ENCODE results near the gene ANKRA2. TPM values are rescaled to one million over a fixed set of nuclear protein-coding genes. Genes with fewer than 3 reads are reported as not detected.

The ANKRA2 gene
- total and polyA plus RNA-seq, 4 donors: 12.6 to 60.6 (median 21.5) TPM

GRCh38 chr5:73540192-73540591, 25.2 kb downstream of the ANKRA2 start:
- Histone ChIP-seq H3K9me3 (ENCODE audit: control insufficient read depth in 4 of 4, insufficient read depth in 3 of 4, low read length in 3 of 4) (no peaks in the 10 kb centered on the region), H3K27me3 (ENCODE audit: control insufficient read depth in 3 of 3, insufficient read depth in 3 of 3, low read length in 2 of 3) (no peaks in the 10 kb centered on the region), H3K27ac (ENCODE audit: low read depth in 1 of 2, low read length in 1 of 2) (no peak overlapping the region), H3K4me3 (no peak overlapping the region), H3K36me3 (ENCODE audit: control insufficient read depth in 4 of 4, insufficient read depth in 4 of 4, low read length in 4 of 4) (no peaks in the 10 kb centered on the region), H3K9ac (ENCODE audit: insufficient read depth in 1 of 2, low read length in 2 of 2) (no peak overlapping the region), H3K4me1 (ENCODE audit: control insufficient read depth in 5 of 5, insufficient read depth in 5 of 5, low read length in 5 of 5) (peaks cover 0 to 16% (median 11%) of the 10 kb centered on the region in 5 donors)
- ATAC-seq (ENCODE audit: insufficient read depth, low FRiP score) (no peak), DNase-seq (no peak)
- TF ChIP-seq CTCF (IDR thresholded peaks at IDR 0.05; ENCODE audit: control extremely low read depth, extremely low read depth): no peak
- WGBS, 2 donors: 56 to 65% methylated on average over 3 of the region's 3 CpGs

DNA sequence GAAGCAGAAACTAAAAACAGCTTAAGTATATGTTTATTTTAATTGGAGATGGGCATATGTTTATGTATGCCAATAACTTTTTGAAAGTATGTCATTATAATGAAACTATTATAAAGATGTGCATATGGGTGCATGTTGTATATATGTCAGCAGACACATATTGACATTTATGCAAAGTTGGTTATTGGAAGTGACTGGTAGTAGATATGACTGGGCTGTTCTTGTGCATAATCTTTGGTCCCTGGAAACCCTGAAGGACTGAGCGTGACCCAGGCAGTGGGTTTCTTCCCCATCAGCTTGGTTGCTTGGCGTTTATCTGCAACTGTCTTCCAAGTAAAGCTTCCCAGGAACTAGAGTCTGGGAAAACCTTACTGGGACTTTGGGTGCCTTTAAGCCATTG, 25.7 kb downstream of the ANKRA2 start:
- 89 to 93% methylated on average over 2 of the region's 2 CpGs for WGBS, 2 donors

DNA sequence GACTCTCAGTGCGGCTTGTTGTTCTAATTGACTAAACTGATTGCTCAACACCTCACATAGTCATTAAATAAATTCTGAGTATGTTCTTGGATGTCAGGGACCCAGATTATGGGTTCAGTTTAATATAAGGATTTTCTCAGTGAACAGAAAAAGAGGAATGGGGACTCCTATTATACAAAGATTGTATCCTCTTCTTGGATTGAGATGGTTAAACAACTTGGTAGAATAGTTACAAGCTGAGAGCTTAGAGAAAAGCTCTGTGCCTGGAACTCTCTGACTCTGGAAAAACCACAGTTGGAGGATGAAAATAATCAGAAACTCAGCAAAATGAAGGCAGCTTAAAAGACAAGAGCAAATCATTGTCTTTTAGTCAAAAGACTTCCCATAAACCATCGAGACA, 30.5 kb downstream of the ANKRA2 start:
- DNase-seq (no peak), ATAC-seq (ENCODE audit: insufficient read depth, low FRiP score) (no peak)
- H3K36me3 ChIP-seq (ENCODE audit: control insufficient read depth in 4 of 4, insufficient read depth in 4 of 4, low read length in 4 of 4): no peaks in the 10 kb centered on the region
- no peak for TF ChIP-seq CTCF (IDR thresholded peaks at IDR 0.05; ENCODE audit: control extremely low read depth, extremely low read depth)
- peaks cover 0 to 2% (median 0%) of the 10 kb centered on the region in 5 donors for H3K4me1 ChIP-seq (ENCODE audit: control insufficient read depth in 5 of 5, insufficient read depth in 5 of 5, low read length in 5 of 5)
- no peak overlapping the region for H3K27ac ChIP-seq (ENCODE audit: low read depth in 1 of 2, low read length in 1 of 2)
- H3K27me3 ChIP-seq (ENCODE audit: control insufficient read depth in 3 of 3, insufficient read depth in 3 of 3, low read length in 2 of 3): no peaks in the 10 kb centered on the region
- H3K9me3 ChIP-seq (ENCODE audit: control insufficient read depth in 4 of 4, insufficient read depth in 3 of 4, low read length in 3 of 4): no peaks in the 10 kb centered on the region
- no peak overlapping the region for H3K4me3 ChIP-seq
- no peak overlapping the region for H3K9ac ChIP-seq (ENCODE audit: insufficient read depth in 1 of 2, low read length in 2 of 2)
- 88 to 90% methylated on average over 2 of the region's 2 CpGs for WGBS, 2 donors

More for the DNA sequence above, 25.7 kb downstream of the ANKRA2 start:
- TF ChIP-seq CTCF (IDR thresholded peaks at IDR 0.05; ENCODE audit: control extremely low read depth, extremely low read depth): no peak
- peak overlapping the region in 1 of 2 donors; percentile 44 for H3K27ac ChIP-seq (ENCODE audit: low read depth in 1 of 2, low read length in 1 of 2)
- no peaks in the 10 kb centered on the region for H3K9me3 ChIP-seq (ENCODE audit: control insufficient read depth in 4 of 4, insufficient read depth in 3 of 4, low read length in 3 of 4)
- H3K36me3 ChIP-seq (ENCODE audit: control insufficient read depth in 4 of 4, insufficient read depth in 4 of 4, low read length in 4 of 4): no peaks in the 10 kb centered on the region
- H3K4me3 ChIP-seq: no peak overlapping the region
- no peak for DNase-seq
- peaks cover 0 to 16% (median 11%) of the 10 kb centered on the region in 5 donors for H3K4me1 ChIP-seq (ENCODE audit: control insufficient read depth in 5 of 5, insufficient read depth in 5 of 5, low read length in 5 of 5)
- H3K9ac ChIP-seq (ENCODE audit: insufficient read depth in 1 of 2, low read length in 2 of 2): no peak overlapping the region
- no peak for ATAC-seq (ENCODE audit: insufficient read depth, low FRiP score)
- no peaks in the 10 kb centered on the region for H3K27me3 ChIP-seq (ENCODE audit: control insufficient read depth in 3 of 3, insufficient read depth in 3 of 3, low read length in 2 of 3)

DNA sequence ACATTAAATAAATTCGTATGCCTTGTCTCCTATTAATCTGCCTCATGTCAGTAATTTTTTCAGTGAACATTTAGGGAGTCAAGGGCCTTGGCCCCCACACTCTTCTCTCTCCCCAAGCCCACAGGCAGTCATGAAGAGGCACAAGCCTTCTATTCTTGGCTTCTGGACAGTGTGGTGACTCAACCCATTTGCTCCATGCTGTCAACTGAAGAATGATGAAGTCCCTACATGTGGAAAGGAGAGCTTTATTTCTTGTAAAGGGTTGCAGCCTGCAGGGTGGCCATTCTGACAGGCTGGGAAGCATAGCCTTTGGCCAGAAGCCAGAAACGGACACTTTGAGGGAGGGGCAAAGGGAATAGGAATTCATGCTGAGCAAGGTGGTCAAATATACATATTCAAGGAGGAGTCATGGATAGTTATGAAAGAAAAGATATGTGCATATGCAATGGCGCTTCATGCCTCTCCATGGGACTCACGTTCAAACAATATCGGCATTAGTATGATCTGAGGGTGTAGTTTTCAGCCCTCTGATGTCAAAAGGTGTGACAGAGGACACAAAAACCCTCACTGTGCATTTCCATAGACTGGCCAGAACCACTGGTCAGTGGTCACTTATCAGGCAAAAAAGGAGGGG, 31.3 kb downstream of the ANKRA2 start:
- Histone ChIP-seq H3K36me3 (ENCODE audit: control insufficient read depth in 4 of 4, insufficient read depth in 4 of 4, low read length in 4 of 4) (no peaks in the 10 kb centered on the region), H3K4me3 (no peak overlapping the region), H3K9me3 (ENCODE audit: control insufficient read depth in 4 of 4, insufficient read depth in 3 of 4, low read length in 3 of 4) (no peaks in the 10 kb centered on the region), H3K27me3 (ENCODE audit: control insufficient read depth in 3 of 3, insufficient read depth in 3 of 3, low read length in 2 of 3) (no peaks in the 10 kb centered on the region), H3K4me1 (ENCODE audit: control insufficient read depth in 5 of 5, insufficient read depth in 5 of 5, low read length in 5 of 5) (peaks cover 0 to 4% (median 0%) of the 10 kb centered on the region in 5 donors), H3K9ac (ENCODE audit: insufficient read depth in 1 of 2, low read length in 2 of 2) (no peak overlapping the region), H3K27ac (ENCODE audit: low read depth in 1 of 2, low read length in 1 of 2) (no peak overlapping the region)
- no peak for TF ChIP-seq CTCF (IDR thresholded peaks at IDR 0.05; ENCODE audit: control extremely low read depth, extremely low read depth)
- ATAC-seq (ENCODE audit: insufficient read depth, low FRiP score) (no peak), DNase-seq (no peak)
- WGBS, 2 donors: 81 to 91% methylated on average over 5 of the region's 5 CpGs
